Activated CD4-positive, alpha-beta T cell treated with anti-CD3 and anti-CD28 coated beads for 24 hours (primary cell): ENCODE measurements around the gene C9orf85.
"Not testable (repeated sequence)": the region's sequence is repeated elsewhere in the genome, so short reads cannot be mapped to it uniquely, and the experiment has no call there.

ENCODE experiments used
- DNase-seq, 2 donors: peaks; one replicate each; pipeline ENCODE4 v3.0.0-alpha.2; 2020; ENCODE audit warnings: low read depth in 2 of 2

The C9orf85 gene

DNA sequence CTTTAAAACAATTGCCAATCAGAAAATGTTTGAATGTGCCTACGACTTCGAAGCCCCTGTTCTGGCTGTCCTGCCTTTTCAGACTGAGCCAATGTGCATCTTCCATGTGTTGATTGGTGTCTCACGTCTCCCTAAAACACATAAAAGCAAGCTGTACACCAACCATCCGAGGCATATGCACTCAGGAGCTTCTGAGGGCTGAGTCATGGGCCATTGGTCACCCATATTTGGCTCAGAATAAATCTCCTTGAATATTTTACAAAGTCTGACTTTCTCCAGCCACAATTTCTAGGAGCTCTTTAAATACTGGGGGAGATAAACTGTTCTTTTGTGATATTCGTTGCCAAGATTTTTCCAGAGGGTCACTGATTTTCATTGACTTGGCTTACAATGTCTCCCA lies 95.1 kb downstream of the C9orf85 start:
- DNase-seq = no peak

GRCh38 chr9:72007726-72008125 lies 96.3 kb downstream of the C9orf85 start:
- DNase-seq = not testable (repeated sequence)

GRCh38 chr9:72012646-72013045 lies 101.2 kb downstream of the C9orf85 start:
- no peak for DNase-seq

GRCh38 chr9:72013292-72013760 lies 101.9 kb downstream of the C9orf85 start:
- no peak for DNase-seq

- no peak for DNase-seq
Measured at GRCh38 chr9:72022841-72023240, 111.4 kb downstream of the C9orf85 start.
